ENCODE measurements around the gene DAGLA.

DAGLA gene

GRCh38 chr11:61694602-61694939, 14.4 kb downstream of the DAGLA start:
- Histone ChIP-seq H3K27me3 (replicated peaks; ENCODE audit: insufficient read depth, low read length) (peaks cover 87% of the 10 kb centered on the region), H3K4me3 (ENCODE audit: low read length) (no peak overlapping the region), H3K9ac (ENCODE audit: low read length) (no peak overlapping the region), H3K27ac (ENCODE audit: low read length) (no peak overlapping the region), H3K79me2 (ENCODE audit: low read length) (no peaks in the 10 kb centered on the region), H3K4me2 (ENCODE audit: low read depth, low read length) (no peak overlapping the region), H3F3A (ENCODE audit: insufficient read depth, low read length) (no peaks in the 10 kb centered on the region), H3K4me1 (ENCODE audit: low read length) (no peaks in the 10 kb centered on the region), H3K9me2 (replicated peaks; ENCODE audit: insufficient read depth, low read length) (no peaks in the 10 kb centered on the region), H2AFZ (ENCODE audit: low read length) (no peak overlapping the region), H3K9me3 (replicated peaks; ENCODE audit: insufficient read depth, low read length) (no peaks in the 10 kb centered on the region), H4K20me1 (ENCODE audit: insufficient read depth, low read length) (no peaks in the 10 kb centered on the region), H3K36me3 (replicated peaks; ENCODE audit: insufficient read depth, low read length) (no peaks in the 10 kb centered on the region)
- TF ChIP-seq EZH2phosphoT487 (IDR thresholded peaks at IDR 0.05; ENCODE audit: low read length) (no peak), CTCF (IDR thresholded peaks at IDR 0.05; ENCODE audit: low read length) (no peak)
- no peak for DNase-seq

- Histone ChIP-seq H3K36me3 (replicated peaks; ENCODE audit: insufficient read depth, low read length) (no peaks in the 10 kb centered on the region), H3K9ac (ENCODE audit: low read length) (no peak overlapping the region), H3K27ac (ENCODE audit: low read length) (no peak overlapping the region), H3K4me1 (ENCODE audit: low read length) (no peaks in the 10 kb centered on the region), H3K27me3 (replicated peaks; ENCODE audit: insufficient read depth, low read length) (peaks cover 85% of the 10 kb centered on the region), H2AFZ (ENCODE audit: low read length) (no peak overlapping the region), H3K4me2 (ENCODE audit: low read depth, low read length) (no peak overlapping the region), H3F3A (ENCODE audit: insufficient read depth, low read length) (no peaks in the 10 kb centered on the region), H3K9me2 (replicated peaks; ENCODE audit: insufficient read depth, low read length) (no peaks in the 10 kb centered on the region), H3K79me2 (ENCODE audit: low read length) (no peaks in the 10 kb centered on the region), H3K9me3 (replicated peaks; ENCODE audit: insufficient read depth, low read length) (no peaks in the 10 kb centered on the region), H4K20me1 (ENCODE audit: insufficient read depth, low read length) (no peaks in the 10 kb centered on the region; the same call in 1 of the 2 replicates), H3K4me3 (ENCODE audit: low read length) (no peak overlapping the region)
- DNase-seq = no peak
- TF ChIP-seq EZH2 (optimal IDR thresholded peaks at IDR 0.05; ENCODE audit: low read depth, low read length) (no peak), EZH2phosphoT487 (IDR thresholded peaks at IDR 0.05; ENCODE audit: low read length) (no peak), CTCF (IDR thresholded peaks at IDR 0.05; ENCODE audit: low read length) (no peak)
Measured at GRCh38 chr11:61694946-61695706, 14.9 kb downstream of the DAGLA start.

GRCh38 chr11:61695917-61696316, 15.7 kb downstream of the DAGLA start:
- H3K9ac ChIP-seq (ENCODE audit: low read length) = no peak overlapping the region
- H3K36me3 ChIP-seq (replicated peaks; ENCODE audit: insufficient read depth, low read length) = no peaks in the 10 kb centered on the region
- H3K27ac ChIP-seq (ENCODE audit: low read length) = no peak overlapping the region
- DNase-seq = no peak
- H3K9me2 ChIP-seq (replicated peaks; ENCODE audit: insufficient read depth, low read length) = no peaks in the 10 kb centered on the region
- H4K20me1 ChIP-seq (ENCODE audit: insufficient read depth, low read length) = no peaks in the 10 kb centered on the region; the same call in 1 of the 2 replicates
- H3K27me3 ChIP-seq (replicated peaks; ENCODE audit: insufficient read depth, low read length) = peaks cover 85% of the 10 kb centered on the region
- TF ChIP-seq CTCF (IDR thresholded peaks at IDR 0.05; ENCODE audit: low read length) (no peak), EZH2phosphoT487 (IDR thresholded peaks at IDR 0.05; ENCODE audit: low read length) (no peak), EZH2 (optimal IDR thresholded peaks at IDR 0.05; ENCODE audit: low read depth, low read length) (no peak)
- peak overlapping the region; percentile 31; the same call in 1 of the 2 replicates for H3K4me2 ChIP-seq (ENCODE audit: low read depth, low read length)
- H3K79me2 ChIP-seq (ENCODE audit: low read length) = no peaks in the 10 kb centered on the region
- H3K4me1 ChIP-seq (ENCODE audit: low read length) = no peaks in the 10 kb centered on the region
- H3F3A ChIP-seq (ENCODE audit: insufficient read depth, low read length) = no peaks in the 10 kb centered on the region
- H3K4me3 ChIP-seq (ENCODE audit: low read length) = no peak overlapping the region; the same call in 1 of the 2 replicates
- 0 out of 2 replicates have a peak overlapping the region, but pooled peaks have one; percentile 19 for H2AFZ ChIP-seq (ENCODE audit: low read length)
- H3K9me3 ChIP-seq (replicated peaks; ENCODE audit: insufficient read depth, low read length) = no peaks in the 10 kb centered on the region

Data from MM.1S (cell line).